Measurements from ENCODE around the gene TIGD7.

GRCh38 chr16:3304370-3304769 is 860 bp downstream of the TIGD7 start:
- TF ChIP-seq HOXA7 (CRISPR knock-in tag; IDR thresholded peaks at IDR 0.05) (no peak), TBX3 (IDR thresholded peaks at IDR 0.05; ENCODE audit: borderline replicate concordance) (no peak)

All from HepG2 (cell line).